Left renal pelvis (tissue), 4 donors: Measurements from ENCODE around the gene GPAM. TPM values are rescaled to one million over a fixed set of nuclear protein-coding genes. Genes with fewer than 3 reads are reported as not detected.
"Not testable (repeated sequence)": the region's sequence is repeated elsewhere in the genome, so short reads cannot be mapped to it uniquely, and the experiment has no call there.

Experiments used
- DNase-seq, 4 donors: peaks; one replicate each; pipeline ENCODE4 v3.0.0-alpha.2; 2013; ENCODE audit warnings: low read depth in 4 of 4, low spot score in 3 of 4
- polyA plus RNA-seq, 4 donors: library from polyadenylated mRNA; unstranded; fragments of 120-200 nt; gene quantifications; one replicate each; pipeline ENCODE4 v1.2.1, GENCODE V29; 2013; ENCODE audit not compliant: insufficient read length in 4 of 4

Gene GPAM
- polyA plus RNA-seq, 4 donors = 15.9 to 19.7 (median 16.4) TPM

GRCh38 chr10:112216151-112216550 is 32.6 kb upstream of the GPAM start:
- DNase-seq = no peak

- no peak for DNase-seq
Observed at GRCh38 chr10:112215342-112215774, 31.8 kb upstream of the GPAM start.

- DNase-seq = no peak
Observed at GRCh38 chr10:112214298-112214926, 30.8 kb upstream of the GPAM start.

GRCh38 chr10:112213836-112214235 is 30.3 kb upstream of the GPAM start:
- DNase-seq = no peak

GRCh38 chr10:112213098-112213823 is 29.7 kb upstream of the GPAM start:
- DNase-seq = no peak

- no peak for DNase-seq
Observed at GRCh38 chr10:112210666-112211065, 27.1 kb upstream of the GPAM start.

- DNase-seq = no peak
Observed at GRCh38 chr10:112209684-112210131, 26.1 kb upstream of the GPAM start.

- DNase-seq = no peak
Observed at GRCh38 chr10:112208997-112209396, 25.4 kb upstream of the GPAM start.

GRCh38 chr10:112208292-112208691 is 24.7 kb upstream of the GPAM start:
- DNase-seq = no peak

- no peak for DNase-seq
Observed at GRCh38 chr10:112203328-112204076, 19.9 kb upstream of the GPAM start.

GRCh38 chr10:112202561-112203241 is 19.1 kb upstream of the GPAM start:
- no peak for DNase-seq

- DNase-seq = no peak
Observed at GRCh38 chr10:112202076-112202475, 18.5 kb upstream of the GPAM start.

- DNase-seq = no peak
Observed at GRCh38 chr10:112201334-112201733, 17.8 kb upstream of the GPAM start.

GRCh38 chr10:112200259-112200658 is 16.7 kb upstream of the GPAM start:
- DNase-seq = not testable (repeated sequence)

GRCh38 chr10:112197662-112198061 is 14.1 kb upstream of the GPAM start:
- not testable (repeated sequence) for DNase-seq

- DNase-seq = no peak
Observed at GRCh38 chr10:112195224-112195623, 11.7 kb upstream of the GPAM start.

- DNase-seq = no peak
Observed at GRCh38 chr10:112191791-112192190, 8.2 kb upstream of the GPAM start.

GRCh38 chr10:112191041-112191590 is 7.6 kb upstream of the GPAM start:
- no peak for DNase-seq

GRCh38 chr10:112189465-112189864 is 5.9 kb upstream of the GPAM start:
- DNase-seq = no peak

GRCh38 chr10:112187527-112187926 is 4.0 kb upstream of the GPAM start:
- no peak for DNase-seq

- no peak for DNase-seq
Observed at GRCh38 chr10:112185959-112186358, 2.4 kb upstream of the GPAM start.
